ENCODE data around the gene CDH12.
A peak's percentile ranks its signal among the peaks of the same experiment; 100 is the strongest.

CDH12 gene

GRCh38 chr5:22651355-22651754 is 201.8 kb downstream of the CDH12 start:
- Histone ChIP-seq H3K4me3 (ENCODE audit: low read depth, low read length) (no peak overlapping the region), H3K27me3 (ENCODE audit: insufficient read depth, low read depth, severe bottlenecking) (no peaks in the 10 kb centered on the region), H3K36me3 (no peaks in the 10 kb centered on the region), H3K27ac (peak overlapping the region; percentile 49), H3K9me3 (ENCODE audit: severe bottlenecking) (no peaks in the 10 kb centered on the region)
- no peak for TF ChIP-seq CTCF (IDR thresholded peaks at IDR 0.05; ENCODE audit: low read depth, low read length)
- DNase-seq: peak; percentile 65

- no peak for TF ChIP-seq CTCF (IDR thresholded peaks at IDR 0.05; ENCODE audit: low read depth, low read length)
Observed at GRCh38 chr5:22650511-22650910, 202.6 kb downstream of the CDH12 start.

GRCh38 chr5:22649074-22649473 is 204.1 kb downstream of the CDH12 start:
- Histone ChIP-seq H3K27ac (no peak overlapping the region), H3K36me3 (no peaks in the 10 kb centered on the region), H3K9me3 (ENCODE audit: severe bottlenecking) (no peaks in the 10 kb centered on the region), H3K27me3 (ENCODE audit: insufficient read depth, low read depth, severe bottlenecking) (no peaks in the 10 kb centered on the region), H3K4me3 (ENCODE audit: low read depth, low read length) (no peak overlapping the region)
- no peak for TF ChIP-seq CTCF (IDR thresholded peaks at IDR 0.05; ENCODE audit: low read depth, low read length)
- no peak for DNase-seq

More at GRCh38 chr5:22650511-22650910, 202.6 kb downstream of the CDH12 start:
- Histone ChIP-seq H3K27ac (peak overlapping the region; percentile 49; the same call in 1 of the 2 replicates), H3K4me3 (ENCODE audit: low read depth, low read length) (no peak overlapping the region), H3K27me3 (ENCODE audit: insufficient read depth, low read depth, severe bottlenecking) (no peaks in the 10 kb centered on the region), H3K9me3 (ENCODE audit: severe bottlenecking) (no peaks in the 10 kb centered on the region), H3K36me3 (no peaks in the 10 kb centered on the region)
- no peak for DNase-seq

GRCh38 chr5:22644859-22645258 is 208.3 kb downstream of the CDH12 start:
- no peaks in the 10 kb centered on the region for H3K36me3 ChIP-seq
- no peaks in the 10 kb centered on the region for H3K9me3 ChIP-seq (ENCODE audit: severe bottlenecking)
- no peak for DNase-seq
- no peaks in the 10 kb centered on the region for H3K27me3 ChIP-seq (ENCODE audit: insufficient read depth, low read depth, severe bottlenecking)
- no peak overlapping the region for H3K27ac ChIP-seq
- no peak for TF ChIP-seq CTCF (IDR thresholded peaks at IDR 0.05; ENCODE audit: low read depth, low read length)
- H3K4me3 ChIP-seq (ENCODE audit: low read depth, low read length): no peak overlapping the region

- Histone ChIP-seq H3K27me3 (ENCODE audit: insufficient read depth, low read depth, severe bottlenecking) (no peaks in the 10 kb centered on the region), H3K27ac (no peak overlapping the region), H3K36me3 (no peaks in the 10 kb centered on the region), H3K4me3 (ENCODE audit: low read depth, low read length) (no peak overlapping the region), H3K9me3 (ENCODE audit: severe bottlenecking) (no peaks in the 10 kb centered on the region)
- TF ChIP-seq CTCF (IDR thresholded peaks at IDR 0.05; ENCODE audit: low read depth, low read length): no peak
- no peak for DNase-seq
Observed at GRCh38 chr5:22643356-22643755, 209.8 kb downstream of the CDH12 start.

GRCh38 chr5:22631683-22632082 is 221.5 kb downstream of the CDH12 start:
- no peaks in the 10 kb centered on the region for H3K36me3 ChIP-seq
- no peak for DNase-seq
- no peak overlapping the region for H3K27ac ChIP-seq
- TF ChIP-seq CTCF (IDR thresholded peaks at IDR 0.05; ENCODE audit: low read depth, low read length): no peak
- H3K9me3 ChIP-seq (ENCODE audit: severe bottlenecking): no peaks in the 10 kb centered on the region
- no peak overlapping the region for H3K4me3 ChIP-seq (ENCODE audit: low read depth, low read length)
- no peaks in the 10 kb centered on the region for H3K27me3 ChIP-seq (ENCODE audit: insufficient read depth, low read depth, severe bottlenecking)
